ENCODE data around the gene ERP27.

Gene ERP27

DNA sequence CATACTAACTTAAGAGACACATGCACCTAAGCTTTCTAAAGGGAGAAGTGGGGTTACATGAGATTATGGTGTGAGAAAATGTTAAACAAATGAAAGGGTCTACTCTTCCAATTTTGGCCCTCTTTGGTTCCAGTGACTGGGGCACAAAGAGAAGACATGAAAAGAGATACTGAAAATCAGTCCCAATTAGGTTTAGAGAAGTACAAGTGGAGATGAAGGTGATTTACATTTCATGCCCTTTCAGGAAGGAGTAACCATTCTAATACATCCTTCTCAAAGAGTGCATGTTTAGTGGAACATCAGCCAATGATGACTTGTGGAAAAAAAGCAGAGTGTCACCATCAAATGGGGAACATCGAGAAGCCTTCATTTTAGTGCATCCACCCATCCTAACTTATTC, 67.1 kb downstream of the ERP27 start:
- no peak for DNase-seq (ENCODE audit: low read depth, low spot score)

- no peak for DNase-seq (ENCODE audit: low read depth, low spot score)
Measured at GRCh38 chr12:14868916-14869506, 69.3 kb downstream of the ERP27 start.

Data from activated CD4-positive, CD25-positive, alpha-beta regulatory T cell treated with anti-CD3 and anti-CD28 coated beads, Interleukin-2, amount 50 U/mL, for 16 hours (primary cell).